ENCODE results near the gene RYR2. TPM values are rescaled to one million over a fixed set of nuclear protein-coding genes. Genes with fewer than 3 reads are reported as not detected.
A peak's percentile ranks its signal among the peaks of the same experiment; 100 is the strongest.

The RYR2 gene
- total RNA-seq, 1 experiment from 2014 or later, result 3.4 TPM

- Histone ChIP-seq H3K9me3 (ENCODE audit: control insufficient read depth, low read depth, low read length) (no peaks in the 10 kb centered on the region), H3K4ac (ENCODE audit: low read depth, low read length) (no peak overlapping the region), H3K14ac (ENCODE audit: insufficient read depth, low read length) (no peak overlapping the region), H2BK12ac (ENCODE audit: insufficient read length, low read depth, low read length) (no peak overlapping the region), H2AFZ (ENCODE audit: low read length) (no peak overlapping the region), H3K23me2 (ENCODE audit: insufficient read length, low read depth, low read length, poor library complexity, severe bottlenecking) (no peaks in the 10 kb centered on the region), H3T11ph (ENCODE audit: low read length) (no peak overlapping the region), H3K79me1 (ENCODE audit: insufficient read depth, low read depth, low read length, poor library complexity, severe bottlenecking) (no peaks in the 10 kb centered on the region), H2BK15ac (ENCODE audit: low read depth, low read length) (no peak overlapping the region), H2BK120ac (ENCODE audit: low read depth, low read length, poor library complexity, severe bottlenecking) (no peak overlapping the region), H3K4me2 (ENCODE audit: insufficient read depth, insufficient read length, low read length) (no peak overlapping the region), H4K91ac (ENCODE audit: insufficient read length, low read depth, low read length) (no peak overlapping the region), H4K20me1 (ENCODE audit: control insufficient read depth, insufficient read depth, insufficient read length) (no peaks in the 10 kb centered on the region), H3K79me2 (ENCODE audit: insufficient read depth, low read length) (no peaks in the 10 kb centered on the region), H2AK5ac (ENCODE audit: insufficient read length, low read length) (no peak overlapping the region), H3K4me1 (ENCODE audit: insufficient read depth, low read length) (peaks cover 7% of the 10 kb centered on the region), H3K27ac (ENCODE audit: insufficient read length, low read depth, low read length) (no peak overlapping the region), H2BK5ac (ENCODE audit: insufficient read length, low read length) (no peak overlapping the region), H3K23ac (ENCODE audit: insufficient read length, low read depth, low read length) (no peak overlapping the region), H4K5ac (ENCODE audit: insufficient read length, low read depth, low read length) (no peak overlapping the region), H3K9ac (ENCODE audit: extremely low read depth, insufficient read length, low read length) (no peak overlapping the region), H4K8ac (replicated peaks; ENCODE audit: insufficient read length, low read depth, low read length) (no peak overlapping the region), H3K56ac (ENCODE audit: insufficient read length, low read depth, low read length) (no peak overlapping the region), H3K18ac (ENCODE audit: insufficient read length, low read depth, low read length) (no peak overlapping the region), H3K27me3 (ENCODE audit: insufficient read depth, low read length) (no peaks in the 10 kb centered on the region), H2BK20ac (ENCODE audit: low read depth, low read length, poor library complexity, severe bottlenecking) (no peak overlapping the region)
- TF ChIP-seq CTCF (conservative IDR thresholded peaks at IDR 0.05), result no peak
- H3K4me3 Mint-ChIP-seq, result no peak overlapping the region
- WGBS (ENCODE audit: extremely low coverage, insufficient read length, low lambda C conversion rate), result no CpG with 5 or more reads among the region's 4 CpGs
- no peaks in the 10 kb centered on the region; a peak in 1 of 5 replicates for H3K9me3 Mint-ChIP-seq
- peaks cover 30 to 36% of the 10 kb centered on the region in 2 experiments for H3K4me1 Mint-ChIP-seq
- 0 out of 7 replicates have a peak overlapping the region, but pooled peaks of 1 of the 3 experiments have one; percentile 5 for H3K27ac Mint-ChIP-seq
- peaks cover 8% of the 10 kb centered on the region for H3K27me3 Mint-ChIP-seq (ENCODE audit: low read depth)
- DNase-seq, result no peak
- peaks cover 0 to 3% (median 2%) of the 10 kb centered on the region in 3 experiments; a peak in 1 of 7 replicates for H3K36me3 Mint-ChIP-seq (ENCODE audit: insufficient read depth in 1 of 3, low read depth in 3 of 3)
Observed at GRCh38 chr1:237868817-237869600, 827.0 kb downstream of the RYR2 start.
